ENCODE measurements around the gene UST.

The UST gene

GRCh38 chr6:148768646-148769270, 21.9 kb downstream of the UST start:
- DNase-seq (ENCODE audit: low read depth, low spot score): no peak
- no peak overlapping the region for H3K4me3 ChIP-seq (ENCODE audit: insufficient read length, low read depth)
- H3K27me3 ChIP-seq (ENCODE audit: insufficient read depth, insufficient read length): no peaks in the 10 kb centered on the region
- no peaks in the 10 kb centered on the region for H3K9me3 ChIP-seq (ENCODE audit: insufficient read depth, low read length)
- H3K4me1 ChIP-seq (ENCODE audit: insufficient read depth, insufficient read length): peaks cover 2% of the 10 kb centered on the region
- H3K36me3 ChIP-seq (ENCODE audit: insufficient read depth, insufficient read length, low read length): no peaks in the 10 kb centered on the region
- H3K9ac ChIP-seq (ENCODE audit: insufficient read length, low read depth): no peak overlapping the region
- no peak for TF ChIP-seq ZNF274 (IDR thresholded peaks at IDR 0.05; ENCODE audit: low read depth, low read length)
- no peak for TF ChIP-seq YY1 (IDR thresholded peaks at IDR 0.05; ENCODE audit: insufficient read depth, insufficient read length)
- TF ChIP-seq SUZ12 (IDR thresholded peaks at IDR 0.05; ENCODE audit: extremely low read depth, insufficient read depth, insufficient read length): no peak

DNA sequence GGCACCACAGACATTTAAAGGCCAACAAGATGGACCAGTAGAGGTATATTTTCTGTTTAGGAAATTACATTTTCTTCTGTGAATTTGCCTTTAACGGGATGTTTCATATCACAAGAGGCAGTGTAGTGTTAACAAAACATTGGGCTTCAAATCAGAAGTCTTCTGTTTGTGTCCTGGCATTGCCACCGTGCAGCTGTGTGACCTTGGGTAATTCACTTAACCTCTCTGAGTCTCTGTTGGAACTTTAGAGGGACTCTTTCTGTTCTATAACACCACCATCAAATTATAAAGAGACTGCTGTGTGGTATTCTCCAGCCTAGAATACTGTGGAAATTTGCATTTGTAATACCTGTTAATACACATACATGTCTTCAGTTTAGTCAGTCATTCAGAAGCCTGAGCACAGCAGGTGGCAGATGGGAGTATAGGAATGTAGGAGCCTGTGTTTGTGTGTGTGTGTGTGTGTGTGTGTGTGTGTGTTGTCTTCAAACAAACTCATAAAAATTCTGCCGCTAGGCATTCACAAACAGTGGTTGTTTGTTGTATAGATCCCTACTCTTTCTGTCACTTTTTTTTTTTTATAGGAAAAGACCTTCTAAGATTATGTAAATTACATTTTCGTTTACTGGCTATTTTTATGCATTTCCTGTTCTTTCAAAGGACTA, 22.6 kb downstream of the UST start:
- Histone ChIP-seq H3K4me1 (ENCODE audit: insufficient read depth, insufficient read length) (peaks cover 2% of the 10 kb centered on the region), H3K27me3 (ENCODE audit: insufficient read depth, insufficient read length) (no peaks in the 10 kb centered on the region), H3K9ac (ENCODE audit: insufficient read length, low read depth) (no peak overlapping the region), H3K9me3 (ENCODE audit: insufficient read depth, low read length) (no peaks in the 10 kb centered on the region), H3K4me3 (ENCODE audit: insufficient read length, low read depth) (no peak overlapping the region), H3K36me3 (ENCODE audit: insufficient read depth, insufficient read length, low read length) (no peaks in the 10 kb centered on the region)
- no peak for TF ChIP-seq ZNF274 (IDR thresholded peaks at IDR 0.05; ENCODE audit: low read depth, low read length)
- no peak for TF ChIP-seq SUZ12 (IDR thresholded peaks at IDR 0.05; ENCODE audit: extremely low read depth, insufficient read depth, insufficient read length)
- TF ChIP-seq YY1 (IDR thresholded peaks at IDR 0.05; ENCODE audit: insufficient read depth, insufficient read length): no peak
- DNase-seq (ENCODE audit: low read depth, low spot score): no peak

- no peak for TF ChIP-seq SUZ12 (IDR thresholded peaks at IDR 0.05; ENCODE audit: extremely low read depth, insufficient read depth, insufficient read length)
- TF ChIP-seq YY1 (IDR thresholded peaks at IDR 0.05; ENCODE audit: insufficient read depth, insufficient read length): no peak
- no peak for TF ChIP-seq ZNF274 (IDR thresholded peaks at IDR 0.05; ENCODE audit: low read depth, low read length)
- H3K9ac ChIP-seq (ENCODE audit: insufficient read length, low read depth): no peak overlapping the region
- no peaks in the 10 kb centered on the region for H3K27me3 ChIP-seq (ENCODE audit: insufficient read depth, insufficient read length)
- peaks cover 2% of the 10 kb centered on the region for H3K4me1 ChIP-seq (ENCODE audit: insufficient read depth, insufficient read length)
- H3K4me3 ChIP-seq (ENCODE audit: insufficient read length, low read depth): no peak overlapping the region
- no peak for DNase-seq (ENCODE audit: low read depth, low spot score)
- no peaks in the 10 kb centered on the region for H3K9me3 ChIP-seq (ENCODE audit: insufficient read depth, low read length)
- H3K36me3 ChIP-seq (ENCODE audit: insufficient read depth, insufficient read length, low read length): no peaks in the 10 kb centered on the region
Observed at GRCh38 chr6:148770408-148771211, 23.8 kb downstream of the UST start.

DNA sequence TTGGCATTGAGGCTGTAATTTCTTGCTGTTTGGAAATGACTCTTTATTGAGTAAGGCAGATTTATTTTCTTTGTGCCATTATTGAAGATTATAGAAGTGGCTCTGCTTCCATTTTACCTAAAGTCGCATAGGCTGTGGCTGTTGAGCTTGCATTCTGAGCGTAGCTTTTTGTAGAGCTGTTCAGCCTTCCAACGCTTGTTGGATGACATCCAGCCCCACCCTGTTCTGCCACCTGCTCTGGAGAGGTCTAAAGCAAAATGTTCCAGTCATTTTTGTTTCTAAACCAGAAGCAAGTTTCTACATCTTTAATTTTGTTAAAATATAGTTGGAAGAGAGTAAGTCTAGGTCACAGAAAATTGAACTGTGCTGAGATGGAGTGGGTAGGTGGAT, 24.4 kb downstream of the UST start:
- DNase-seq (ENCODE audit: low read depth, low spot score): no peak
- H3K4me1 ChIP-seq (ENCODE audit: insufficient read depth, insufficient read length): peaks cover 2% of the 10 kb centered on the region
- no peaks in the 10 kb centered on the region for H3K36me3 ChIP-seq (ENCODE audit: insufficient read depth, insufficient read length, low read length)
- H3K9ac ChIP-seq (ENCODE audit: insufficient read length, low read depth): no peak overlapping the region
- no peak overlapping the region for H3K4me3 ChIP-seq (ENCODE audit: insufficient read length, low read depth)
- TF ChIP-seq SUZ12 (IDR thresholded peaks at IDR 0.05; ENCODE audit: extremely low read depth, insufficient read depth, insufficient read length) (no peak), ZNF274 (IDR thresholded peaks at IDR 0.05; ENCODE audit: low read depth, low read length) (no peak), YY1 (IDR thresholded peaks at IDR 0.05; ENCODE audit: insufficient read depth, insufficient read length) (no peak)
- no peaks in the 10 kb centered on the region for H3K9me3 ChIP-seq (ENCODE audit: insufficient read depth, low read length)
- no peaks in the 10 kb centered on the region for H3K27me3 ChIP-seq (ENCODE audit: insufficient read depth, insufficient read length)

DNA sequence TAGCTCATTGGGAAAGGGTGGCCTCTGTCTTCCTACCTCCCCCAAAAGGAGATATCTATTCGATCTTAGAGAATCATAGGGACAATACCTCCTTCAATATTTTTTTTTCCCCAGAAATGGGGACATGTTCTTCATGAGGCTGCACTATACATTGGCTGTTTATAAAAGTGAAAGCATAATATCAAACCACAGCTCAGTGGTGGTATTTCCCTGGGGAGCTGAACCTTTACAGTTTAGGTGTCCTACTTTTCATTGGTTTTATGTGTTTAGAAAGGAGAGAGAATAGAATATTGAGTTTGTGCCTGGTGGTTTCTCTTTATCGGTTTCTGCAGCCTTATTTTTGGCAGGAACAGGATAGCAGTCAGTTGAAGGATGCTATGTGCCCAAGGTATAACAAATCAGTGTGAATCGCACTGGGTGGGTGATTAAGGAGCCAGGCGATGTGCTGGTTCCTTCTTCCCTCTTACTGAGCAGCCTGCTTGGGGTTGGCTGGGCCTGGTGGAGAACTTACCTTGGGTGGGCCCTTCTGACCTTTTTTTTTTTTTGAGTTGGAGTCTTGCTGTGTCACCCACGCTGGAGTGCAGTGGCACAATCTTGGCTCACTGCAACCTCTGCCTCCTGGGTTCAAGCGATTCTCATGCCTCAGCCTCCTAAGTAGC, 25.2 kb downstream of the UST start:
- Histone ChIP-seq H3K36me3 (ENCODE audit: insufficient read depth, insufficient read length, low read length) (no peaks in the 10 kb centered on the region), H3K4me3 (ENCODE audit: insufficient read length, low read depth) (no peak overlapping the region), H3K4me1 (ENCODE audit: insufficient read depth, insufficient read length) (peaks cover 2% of the 10 kb centered on the region), H3K9me3 (ENCODE audit: insufficient read depth, low read length) (no peaks in the 10 kb centered on the region), H3K9ac (ENCODE audit: insufficient read length, low read depth) (no peak overlapping the region), H3K27me3 (ENCODE audit: insufficient read depth, insufficient read length) (no peaks in the 10 kb centered on the region)
- TF ChIP-seq ZNF274 (IDR thresholded peaks at IDR 0.05; ENCODE audit: low read depth, low read length): no peak
- no peak for TF ChIP-seq SUZ12 (IDR thresholded peaks at IDR 0.05; ENCODE audit: extremely low read depth, insufficient read depth, insufficient read length)
- TF ChIP-seq YY1 (IDR thresholded peaks at IDR 0.05; ENCODE audit: insufficient read depth, insufficient read length): no peak
- no peak for DNase-seq (ENCODE audit: low read depth, low spot score)

DNA sequence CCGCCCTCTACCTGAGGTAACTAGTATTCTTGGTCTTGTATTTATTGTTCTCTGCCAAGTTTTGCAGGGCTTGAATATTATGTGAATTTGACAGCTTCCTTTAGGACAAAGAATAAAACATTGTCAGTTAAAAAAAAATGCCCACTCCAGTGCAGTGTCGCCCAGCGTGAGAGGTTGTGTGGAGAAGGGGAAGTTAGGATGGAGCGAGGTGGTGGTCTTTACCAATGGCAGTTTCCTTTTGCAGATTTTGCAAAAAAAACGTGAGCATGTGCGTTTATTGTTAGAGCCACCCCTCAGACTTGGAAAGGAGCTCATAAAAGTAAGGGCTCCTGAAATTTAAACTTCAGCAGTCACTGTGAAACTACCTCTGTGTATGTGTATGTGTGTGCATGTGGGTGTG, 28.3 kb downstream of the UST start:
- no peaks in the 10 kb centered on the region for H3K36me3 ChIP-seq (ENCODE audit: insufficient read depth, insufficient read length, low read length)
- H3K9ac ChIP-seq (ENCODE audit: insufficient read length, low read depth): no peak overlapping the region
- no peak for TF ChIP-seq YY1 (IDR thresholded peaks at IDR 0.05; ENCODE audit: insufficient read depth, insufficient read length)
- no peak for TF ChIP-seq ZNF274 (IDR thresholded peaks at IDR 0.05; ENCODE audit: low read depth, low read length)
- no peak for TF ChIP-seq SUZ12 (IDR thresholded peaks at IDR 0.05; ENCODE audit: extremely low read depth, insufficient read depth, insufficient read length)
- H3K4me3 ChIP-seq (ENCODE audit: insufficient read length, low read depth): no peak overlapping the region
- H3K27me3 ChIP-seq (ENCODE audit: insufficient read depth, insufficient read length): no peaks in the 10 kb centered on the region
- H3K9me3 ChIP-seq (ENCODE audit: insufficient read depth, low read length): no peaks in the 10 kb centered on the region
- no peaks in the 10 kb centered on the region for H3K4me1 ChIP-seq (ENCODE audit: insufficient read depth, insufficient read length)
- no peak for DNase-seq (ENCODE audit: low read depth, low spot score)

Data from NT2/D1 (cell line).